ENCODE measurements around the gene SP110. TPM values are rescaled to one million over a fixed set of nuclear protein-coding genes. Genes with fewer than 3 reads are reported as not detected.

The SP110 gene
- total and polyA plus RNA-seq, 2 donors (not counting 3 experiments of a cell fraction or from before 2014, with no cell fraction given), result 10.2 to 10.7 TPM

- CTCF ChIA-PET, result interaction anchor here (0.5 to 1.4 kb wide), 2 partner anchors 11 to 110 kb away, joined by 3 to 4 read pairs; no protein-coding TSS in a partner anchor
- intact Hi-C loops (cut with micrococcal nuclease), result no loop called here
Measured at GRCh38 chr2:230172852-230173251, 46.9 kb downstream of the SP110 start.

GRCh38 chr2:230172156-230172555, 47.6 kb downstream of the SP110 start:
- Histone ChIP-seq H2AFZ (ENCODE audit: low read depth, low read length) (no peak overlapping the region), H3K79me2 (ENCODE audit: control insufficient read depth, insufficient read depth, low read length) (no peaks in the 10 kb centered on the region), H3K27ac (ENCODE audit: insufficient read depth, low read depth, low read length) (no peak overlapping the region), H3K4me3 (replicated peaks in 1 of 3; ENCODE audit: insufficient read depth in 1 of 3, low read depth in 1 of 3, low read length in 3 of 3) (no peak overlapping the region), H3K9ac (replicated peaks; ENCODE audit: extremely low read depth, insufficient read depth, low read length) (no peak overlapping the region), H3K36me3 (ENCODE audit: control insufficient read depth in 2 of 2, extremely low read depth in 1 of 2, insufficient read depth in 2 of 2, low read length in 2 of 2) (no peaks in the 10 kb centered on the region), H3K27me3 (ENCODE audit: control insufficient read depth in 2 of 2, insufficient read depth in 2 of 2, low read length in 2 of 2) (no peaks in the 10 kb centered on the region), H3K9me1 (replicated peaks; ENCODE audit: control insufficient read depth, extremely low read depth, insufficient read depth, low read length) (no peaks in the 10 kb centered on the region), H4K20me1 (replicated peaks; ENCODE audit: control insufficient read depth, extremely low read depth, insufficient read depth, low read length) (no peaks in the 10 kb centered on the region), H3K4me2 (ENCODE audit: insufficient read depth, low read length) (no peak overlapping the region), H3K4me1 (ENCODE audit: control insufficient read depth, extremely low read depth, insufficient read depth, low read length) (peaks cover 10% of the 10 kb centered on the region), H3K9me3 (replicated peaks; ENCODE audit: control insufficient read depth, insufficient read depth, low read length) (no peaks in the 10 kb centered on the region)
- intact Hi-C loops (cut with micrococcal nuclease), result no loop called here
- ChIA-PET CTCF (interaction anchor here (0.5 to 3.4 kb wide), 3 partner anchors 11 to 109 kb away, joined by 3 to 61 read pairs (median 4); no protein-coding TSS in a partner anchor), POLR2A (no interaction called here)
- FAIRE-seq, result no peak
- TF ChIP-seq POLR2A (IDR thresholded peaks at IDR 0.05; ENCODE audit: low read depth, low read length), result no peak
- TF ChIP-seq EZH2 (IDR thresholded peaks at IDR 0.05; ENCODE audit: borderline replicate concordance, low read depth, low read length, severe bottlenecking), result no peak
- TF ChIP-seq, protein P1, sequence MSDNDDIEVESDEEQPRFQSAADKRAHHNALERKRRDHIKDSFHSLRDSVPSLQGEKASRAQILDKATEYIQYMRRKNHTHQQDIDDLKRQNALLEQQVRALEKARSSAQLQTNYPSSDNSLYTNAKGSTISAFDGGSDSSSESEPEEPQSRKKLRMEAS (IDR thresholded peaks at IDR 0.05; ENCODE audit: insufficient read depth, insufficient read length), result no peak
- TF ChIP-seq MYC (IDR thresholded peaks at IDR 0.05; ENCODE audit: low read depth, low read length), result no peak
- no peak for TF ChIP-seq GATA2 (IDR thresholded peaks at IDR 0.05; ENCODE audit: insufficient read depth, insufficient read length, low read depth, low read length)
- TF ChIP-seq, protein P2, sequence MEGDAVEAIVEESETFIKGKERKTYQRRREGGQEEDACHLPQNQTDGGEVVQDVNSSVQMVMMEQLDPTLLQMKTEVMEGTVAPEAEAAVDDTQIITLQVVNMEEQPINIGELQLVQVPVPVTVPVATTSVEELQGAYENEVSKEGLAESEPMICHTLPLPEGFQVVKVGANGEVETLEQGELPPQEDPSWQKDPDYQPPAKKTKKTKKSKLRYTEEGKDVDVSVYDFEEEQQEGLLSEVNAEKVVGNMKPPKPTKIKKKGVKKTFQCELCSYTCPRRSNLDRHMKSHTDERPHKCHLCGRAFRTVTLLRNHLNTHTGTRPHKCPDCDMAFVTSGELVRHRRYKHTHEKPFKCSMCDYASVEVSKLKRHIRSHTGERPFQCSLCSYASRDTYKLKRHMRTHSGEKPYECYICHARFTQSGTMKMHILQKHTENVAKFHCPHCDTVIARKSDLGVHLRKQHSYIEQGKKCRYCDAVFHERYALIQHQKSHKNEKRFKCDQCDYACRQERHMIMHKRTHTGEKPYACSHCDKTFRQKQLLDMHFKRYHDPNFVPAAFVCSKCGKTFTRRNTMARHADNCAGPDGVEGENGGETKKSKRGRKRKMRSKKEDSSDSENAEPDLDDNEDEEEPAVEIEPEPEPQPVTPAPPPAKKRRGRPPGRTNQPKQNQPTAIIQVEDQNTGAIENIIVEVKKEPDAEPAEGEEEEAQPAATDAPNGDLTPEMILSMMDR (IDR thresholded peaks at IDR 0.05; ENCODE audit: extremely low read depth in 1 of 2, insufficient read depth in 1 of 2, low read depth in 1 of 2, low read length in 2 of 2), result no peak
- TF ChIP-seq POLR2AphosphoS5 (IDR thresholded peaks at IDR 0.05; ENCODE audit: insufficient read depth, low read depth, low read length), result no peak
- TF ChIP-seq JUN (IDR thresholded peaks at IDR 0.05; ENCODE audit: borderline replicate concordance, insufficient read depth, insufficient read length, low read depth), result no peak
- TF ChIP-seq FOS (IDR thresholded peaks at IDR 0.05; ENCODE audit: borderline replicate concordance, insufficient read depth, low read length), result no peak
- dilution Hi-C loops (cut with MboI; ENCODE audit: extremely low pct_ligation_motif_present, low sequenced_read_pairs), result no loop called here
- no peak for DNase-seq (ENCODE audit: low read depth, low spot score)
- no TSS peak for BruUV-seq (replicated peaks)

More at GRCh38 chr2:230172852-230173251, 46.9 kb downstream of the SP110 start:
- DNase-seq (ENCODE audit: low read depth, low spot score), result no peak
- Histone ChIP-seq H2AFZ (ENCODE audit: low read depth, low read length) (no peak overlapping the region), H3K9ac (replicated peaks; ENCODE audit: extremely low read depth, insufficient read depth, low read length) (no peak overlapping the region), H3K79me2 (ENCODE audit: control insufficient read depth, insufficient read depth, low read length) (no peaks in the 10 kb centered on the region), H3K27me3 (ENCODE audit: control insufficient read depth in 2 of 2, insufficient read depth in 2 of 2, low read length in 2 of 2) (no peaks in the 10 kb centered on the region), H3K4me3 (replicated peaks in 1 of 3; ENCODE audit: insufficient read depth in 1 of 3, low read depth in 1 of 3, low read length in 3 of 3) (no peak overlapping the region), H4K20me1 (replicated peaks; ENCODE audit: control insufficient read depth, extremely low read depth, insufficient read depth, low read length) (no peaks in the 10 kb centered on the region), H3K9me3 (replicated peaks; ENCODE audit: control insufficient read depth, insufficient read depth, low read length) (no peaks in the 10 kb centered on the region), H3K4me1 (ENCODE audit: control insufficient read depth, extremely low read depth, insufficient read depth, low read length) (peaks cover 10% of the 10 kb centered on the region), H3K36me3 (ENCODE audit: control insufficient read depth in 2 of 2, extremely low read depth in 1 of 2, insufficient read depth in 2 of 2, low read length in 2 of 2) (no peaks in the 10 kb centered on the region), H3K27ac (ENCODE audit: insufficient read depth, low read depth, low read length) (no peak overlapping the region), H3K9me1 (replicated peaks; ENCODE audit: control insufficient read depth, extremely low read depth, insufficient read depth, low read length) (no peaks in the 10 kb centered on the region), H3K4me2 (ENCODE audit: insufficient read depth, low read length) (no peak overlapping the region)
- TF ChIP-seq, protein P2 (IDR thresholded peaks at IDR 0.05; ENCODE audit: extremely low read depth in 1 of 2, insufficient read depth in 1 of 2, low read depth in 1 of 2, low read length in 2 of 2), result no peak
- no peak for TF ChIP-seq GATA2 (IDR thresholded peaks at IDR 0.05; ENCODE audit: insufficient read depth, insufficient read length, low read depth, low read length)
- TF ChIP-seq POLR2AphosphoS5 (IDR thresholded peaks at IDR 0.05; ENCODE audit: insufficient read depth, low read depth, low read length), result no peak
- FAIRE-seq, result no peak
- BruUV-seq (replicated peaks), result no TSS peak
- dilution Hi-C loops (cut with MboI; ENCODE audit: extremely low pct_ligation_motif_present, low sequenced_read_pairs), result no loop called here
- POLR2A ChIA-PET, result no interaction called here
